GM23338 (cell line): ENCODE data around the gene SULT6B1.

Experiments
- EZH2phosphoT487 ChIP-seq: fragments of 200-600 bp; sonication (generic); IDR thresholded peaks from one replicate; pipeline ENCODE4 v1.8.1; 2018; ENCODE audit warnings: antibody characterized with exemption; ENCODE audit not compliant: unreplicated experiment
- TF ChIP-seq, protein P1 (sequence below), 2 experiments: fragments of 200-600 bp in 1 of 2; sonication (generic) in 1 of 2; conservative IDR thresholded peaks; 2 replicates each; pipeline versions ENCODE4 v1.5.1 to v1.6.1; 2016 to 2017; ENCODE audit warnings: antibody characterized with exemption in 2 of 2, low read depth in 2 of 2, mild to moderate bottlenecking in 2 of 2, moderate library complexity in 1 of 2

DNA sequence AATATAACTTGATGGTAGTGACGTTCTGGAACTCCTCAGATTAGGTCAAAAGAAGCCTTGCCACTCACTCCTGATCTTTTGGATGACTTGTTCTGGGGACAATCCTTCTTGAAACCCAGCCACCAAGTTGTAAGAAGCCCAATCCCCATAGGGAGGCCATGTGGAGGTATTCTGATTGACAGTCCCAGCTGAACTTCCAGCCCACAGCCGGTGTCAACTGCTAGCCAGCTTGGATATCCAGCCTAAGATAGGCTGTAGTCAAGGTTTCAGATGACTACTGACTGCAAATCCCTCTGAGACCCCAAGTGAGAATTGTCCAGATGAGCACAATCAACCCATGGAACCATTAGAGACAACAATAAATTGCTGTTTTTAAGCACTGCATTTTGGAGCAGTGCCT lies 63.1 kb downstream of the SULT6B1 start:
- TF ChIP-seq, protein P1, sequence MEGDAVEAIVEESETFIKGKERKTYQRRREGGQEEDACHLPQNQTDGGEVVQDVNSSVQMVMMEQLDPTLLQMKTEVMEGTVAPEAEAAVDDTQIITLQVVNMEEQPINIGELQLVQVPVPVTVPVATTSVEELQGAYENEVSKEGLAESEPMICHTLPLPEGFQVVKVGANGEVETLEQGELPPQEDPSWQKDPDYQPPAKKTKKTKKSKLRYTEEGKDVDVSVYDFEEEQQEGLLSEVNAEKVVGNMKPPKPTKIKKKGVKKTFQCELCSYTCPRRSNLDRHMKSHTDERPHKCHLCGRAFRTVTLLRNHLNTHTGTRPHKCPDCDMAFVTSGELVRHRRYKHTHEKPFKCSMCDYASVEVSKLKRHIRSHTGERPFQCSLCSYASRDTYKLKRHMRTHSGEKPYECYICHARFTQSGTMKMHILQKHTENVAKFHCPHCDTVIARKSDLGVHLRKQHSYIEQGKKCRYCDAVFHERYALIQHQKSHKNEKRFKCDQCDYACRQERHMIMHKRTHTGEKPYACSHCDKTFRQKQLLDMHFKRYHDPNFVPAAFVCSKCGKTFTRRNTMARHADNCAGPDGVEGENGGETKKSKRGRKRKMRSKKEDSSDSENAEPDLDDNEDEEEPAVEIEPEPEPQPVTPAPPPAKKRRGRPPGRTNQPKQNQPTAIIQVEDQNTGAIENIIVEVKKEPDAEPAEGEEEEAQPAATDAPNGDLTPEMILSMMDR (conservative IDR thresholded peaks at IDR 0.05; ENCODE audit: low read depth in 2 of 2), result no peak
- no peak for TF ChIP-seq EZH2phosphoT487
